Left renal cortex interstitium (tissue), 4 donors: ENCODE results near the gene PLCL2. TPM values are rescaled to one million over a fixed set of nuclear protein-coding genes. Genes with fewer than 3 reads are reported as not detected.

Experiments
- DNase-seq, 4 donors: peaks; one replicate each; pipeline ENCODE4 v3.0.0-alpha.2; 2013; ENCODE audit warnings: low read depth in 4 of 4, low spot score in 2 of 4, missing footprints in 1 of 4
- polyA plus RNA-seq, 4 donors: library from polyadenylated mRNA; unstranded; fragments of 120-200 nt; gene quantifications; one replicate each; pipeline ENCODE4 v1.2.1, GENCODE V29; 2013; ENCODE audit not compliant: insufficient read length in 4 of 4

PLCL2 gene
- polyA plus RNA-seq, 4 donors: 13.1 to 16.5 (median 14.9) TPM

- no peak for DNase-seq
These were observed 27.9 kb downstream of the PLCL2 start for GRCh38 chr3:16912400-16913263.

- DNase-seq: no peak
These were observed 28.5 kb downstream of the PLCL2 start for GRCh38 chr3:16913264-16913580.

GRCh38 chr3:16916840-16917239 is 32.1 kb downstream of the PLCL2 start:
- DNase-seq: no peak

- DNase-seq: no peak
These were observed 32.6 kb downstream of the PLCL2 start for GRCh38 chr3:16917256-16917935.

- no peak for DNase-seq
These were observed 33.4 kb downstream of the PLCL2 start for GRCh38 chr3:16917980-16918682.

- DNase-seq: no peak
These were observed 33.9 kb downstream of the PLCL2 start for GRCh38 chr3:16918683-16919025.

- DNase-seq: no peak
These were observed 38.4 kb downstream of the PLCL2 start for GRCh38 chr3:16923112-16923511.

GRCh38 chr3:16927485-16927884 is 42.7 kb downstream of the PLCL2 start:
- no peak for DNase-seq

GRCh38 chr3:16928386-16929132 is 43.8 kb downstream of the PLCL2 start:
- no peak for DNase-seq

GRCh38 chr3:16929311-16929710 is 44.6 kb downstream of the PLCL2 start:
- no peak for DNase-seq

- DNase-seq: no peak
These were observed 48.1 kb downstream of the PLCL2 start for GRCh38 chr3:16932877-16933276.

- no peak for DNase-seq
These were observed 51.0 kb downstream of the PLCL2 start for GRCh38 chr3:16935781-16936180.

- no peak for DNase-seq
These were observed 51.5 kb downstream of the PLCL2 start for GRCh38 chr3:16936233-16936632.

GRCh38 chr3:16936676-16937230 is 52.0 kb downstream of the PLCL2 start:
- no peak for DNase-seq

- DNase-seq: no peak
These were observed 52.6 kb downstream of the PLCL2 start for GRCh38 chr3:16937326-16937845.

GRCh38 chr3:16940769-16941700 is 56.3 kb downstream of the PLCL2 start:
- no peak for DNase-seq

- DNase-seq: no peak
These were observed 58.2 kb downstream of the PLCL2 start for GRCh38 chr3:16942955-16943354.

GRCh38 chr3:16943857-16944256 is 59.1 kb downstream of the PLCL2 start:
- DNase-seq: no peak

GRCh38 chr3:16944356-16944755 is 59.6 kb downstream of the PLCL2 start:
- DNase-seq: no peak
